GM12872 (cell line): Measurements from ENCODE around the gene ACBD4.

ENCODE experiments used
- TF ChIP-seq, protein P1 (sequence below): IDR thresholded peaks from 3 replicates; pipeline ENCODE4 v1.5.1; 2011; ENCODE audit warnings: low read depth, mild to moderate bottlenecking, low read length, moderate library complexity; ENCODE audit not compliant: insufficient read depth

Gene ACBD4

DNA sequence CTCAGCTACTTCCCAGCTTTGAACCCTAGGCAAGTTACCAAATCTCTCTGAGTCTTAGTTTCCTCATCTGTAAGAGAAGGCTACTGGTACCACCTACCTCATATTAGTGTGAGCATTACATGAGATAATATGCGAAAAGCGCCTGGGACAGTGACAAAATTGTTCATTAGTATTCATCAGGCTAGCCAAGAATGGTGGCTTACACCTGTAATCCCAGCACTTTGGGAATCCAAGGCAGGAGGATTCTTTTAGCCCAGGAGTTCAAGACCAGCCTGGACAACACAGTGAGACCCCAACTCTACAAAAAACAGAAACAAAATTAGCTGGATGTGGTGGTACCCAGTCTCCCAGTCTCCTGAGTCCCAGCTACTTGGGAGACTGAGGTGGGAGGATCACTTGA, 6.5 kb upstream of the ACBD4 start:
- TF ChIP-seq, protein P1, sequence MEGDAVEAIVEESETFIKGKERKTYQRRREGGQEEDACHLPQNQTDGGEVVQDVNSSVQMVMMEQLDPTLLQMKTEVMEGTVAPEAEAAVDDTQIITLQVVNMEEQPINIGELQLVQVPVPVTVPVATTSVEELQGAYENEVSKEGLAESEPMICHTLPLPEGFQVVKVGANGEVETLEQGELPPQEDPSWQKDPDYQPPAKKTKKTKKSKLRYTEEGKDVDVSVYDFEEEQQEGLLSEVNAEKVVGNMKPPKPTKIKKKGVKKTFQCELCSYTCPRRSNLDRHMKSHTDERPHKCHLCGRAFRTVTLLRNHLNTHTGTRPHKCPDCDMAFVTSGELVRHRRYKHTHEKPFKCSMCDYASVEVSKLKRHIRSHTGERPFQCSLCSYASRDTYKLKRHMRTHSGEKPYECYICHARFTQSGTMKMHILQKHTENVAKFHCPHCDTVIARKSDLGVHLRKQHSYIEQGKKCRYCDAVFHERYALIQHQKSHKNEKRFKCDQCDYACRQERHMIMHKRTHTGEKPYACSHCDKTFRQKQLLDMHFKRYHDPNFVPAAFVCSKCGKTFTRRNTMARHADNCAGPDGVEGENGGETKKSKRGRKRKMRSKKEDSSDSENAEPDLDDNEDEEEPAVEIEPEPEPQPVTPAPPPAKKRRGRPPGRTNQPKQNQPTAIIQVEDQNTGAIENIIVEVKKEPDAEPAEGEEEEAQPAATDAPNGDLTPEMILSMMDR = no peak

DNA sequence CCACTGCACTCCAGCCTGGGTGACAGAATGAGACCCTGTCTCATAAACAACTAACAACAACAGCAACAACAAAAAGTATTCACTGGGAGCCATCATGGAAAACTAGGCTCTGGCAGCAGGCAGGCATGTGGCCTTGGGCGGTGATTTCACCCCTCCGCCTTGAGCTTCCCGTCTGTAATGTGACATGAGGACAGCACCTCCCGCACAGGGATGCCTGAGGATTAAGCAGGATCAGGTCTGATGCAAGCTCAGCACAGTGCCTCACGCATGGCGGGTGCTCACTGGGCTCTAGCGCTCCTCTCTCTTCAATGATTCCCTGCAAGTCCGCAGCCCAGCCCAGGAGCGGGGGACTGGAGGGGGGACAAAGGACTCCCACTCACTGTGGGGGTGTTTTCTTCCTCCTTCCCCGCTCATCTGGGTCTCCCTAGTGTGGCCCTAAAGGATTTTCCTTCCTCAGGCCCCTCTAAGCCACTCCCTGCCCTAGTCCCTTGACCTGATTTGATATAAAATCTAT, 6.0 kb upstream of the ACBD4 start:
- TF ChIP-seq, protein P1 = no peak

GRCh38 chr17:45129940-45130680, 5.4 kb upstream of the ACBD4 start:
- TF ChIP-seq, protein P1 = no peak

- TF ChIP-seq, protein P1 = no peak
Measured at GRCh38 chr17:45130681-45131615, 4.5 kb upstream of the ACBD4 start.

GRCh38 chr17:45131616-45132319, 3.7 kb upstream of the ACBD4 start:
- TF ChIP-seq, protein P1 = peak; percentile 75

GRCh38 chr17:45132320-45132571, 3.2 kb upstream of the ACBD4 start, which contains the start of gene PLCD3:
Gene PLCD3, minus strand, starts transcription at chr17:45132515. Its CDS starts 105 bp downstream, at chr17:45132410.
- TF ChIP-seq, protein P1 = no peak
